Epithelial cell of prostate (primary cell): ENCODE measurements around the gene COL5A2.

Experiments
- DNase-seq: peaks from one replicate; pipeline ENCODE4 v3.0.0-alpha.2; 2011; ENCODE audit warnings: low read depth, low spot score
- H3K27ac ChIP-seq: fragments of 450-650 bp; 2 replicates; pipeline ENCODE4 v1.5.1; 2017; ENCODE audit warnings: mild to moderate bottlenecking

COL5A2 gene

DNA sequence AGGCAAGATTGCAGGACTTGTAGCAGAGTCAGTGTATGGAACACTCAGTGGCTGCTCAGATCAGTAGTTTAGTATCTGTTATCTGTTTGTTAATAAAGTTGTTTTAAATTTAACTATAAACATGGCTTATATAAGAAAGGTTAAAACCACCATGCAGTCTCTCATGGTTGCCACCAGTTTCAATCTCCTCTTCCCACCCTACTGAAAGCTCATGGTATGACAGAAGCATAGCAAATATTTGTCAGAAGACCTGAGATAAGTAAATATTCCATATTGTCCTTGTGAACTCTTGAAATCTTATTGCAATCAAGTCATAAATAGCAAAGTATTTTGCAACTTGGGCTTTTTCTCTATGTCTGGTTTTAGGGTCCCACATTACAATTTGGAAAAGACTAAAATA is 2.1 kb upstream of the COL5A2 start:
- no peak for DNase-seq
- no peak overlapping the region for H3K27ac ChIP-seq

DNA sequence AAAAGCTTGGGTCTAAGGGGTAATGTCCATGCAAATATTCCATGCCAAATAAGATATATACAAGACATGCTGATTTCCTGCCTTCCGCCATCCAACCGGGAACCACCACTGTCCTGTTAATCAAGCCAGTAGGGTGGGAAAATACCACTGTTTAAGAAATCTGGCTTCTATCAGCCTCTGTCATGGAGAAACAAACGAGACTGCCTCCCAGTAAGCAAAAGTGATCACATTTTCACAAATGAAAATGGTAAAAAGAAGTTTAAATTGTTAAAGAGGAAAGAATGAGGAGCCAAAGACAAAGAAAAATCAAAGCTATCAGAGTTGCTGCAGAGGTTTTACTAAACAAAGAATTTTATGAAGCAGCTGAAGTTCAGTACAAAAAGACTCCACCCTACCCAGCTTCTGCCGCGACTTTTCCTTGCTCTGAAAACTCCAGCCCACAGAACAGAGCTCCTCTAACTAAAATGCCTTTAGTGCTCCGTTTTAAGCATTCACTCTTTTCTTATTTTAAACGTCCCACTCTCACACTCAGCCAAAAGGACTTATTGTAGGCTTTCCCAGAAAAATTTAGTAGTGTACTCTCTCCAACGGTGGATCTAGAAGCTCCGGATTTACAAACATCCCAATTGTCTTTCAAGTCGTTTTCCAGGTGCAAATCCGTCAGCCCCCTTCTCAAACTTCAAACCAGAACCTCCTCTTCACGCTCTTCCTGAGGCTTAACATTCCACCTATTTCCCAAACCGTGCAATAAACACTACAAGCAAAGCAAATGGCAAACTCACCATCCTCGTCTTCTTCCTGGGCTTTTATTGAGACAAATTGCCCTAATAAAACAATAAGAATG is 613 bp downstream of the COL5A2 start:
- H3K27ac ChIP-seq, result no peak overlapping the region
- DNase-seq, result no peak

DNA sequence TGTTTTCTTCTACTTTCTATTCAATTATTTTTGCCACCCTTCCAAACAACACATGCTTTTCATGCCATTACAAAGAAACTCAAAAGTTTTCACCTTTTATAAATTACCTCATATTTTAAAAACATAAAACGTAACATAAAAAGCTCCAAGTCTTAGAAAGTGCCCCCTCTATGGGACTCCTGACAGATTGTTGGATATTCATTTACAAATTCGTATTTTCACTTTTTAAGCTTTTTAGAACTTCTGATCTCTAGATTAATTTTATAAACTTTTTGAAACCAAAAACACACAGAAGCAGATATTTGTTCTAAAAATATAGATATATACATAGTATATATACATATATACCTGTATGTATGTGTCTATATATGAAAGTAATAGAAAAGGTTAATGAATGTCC is 1.5 kb downstream of the COL5A2 start:
- H3K27ac ChIP-seq, result no peak overlapping the region

DNA sequence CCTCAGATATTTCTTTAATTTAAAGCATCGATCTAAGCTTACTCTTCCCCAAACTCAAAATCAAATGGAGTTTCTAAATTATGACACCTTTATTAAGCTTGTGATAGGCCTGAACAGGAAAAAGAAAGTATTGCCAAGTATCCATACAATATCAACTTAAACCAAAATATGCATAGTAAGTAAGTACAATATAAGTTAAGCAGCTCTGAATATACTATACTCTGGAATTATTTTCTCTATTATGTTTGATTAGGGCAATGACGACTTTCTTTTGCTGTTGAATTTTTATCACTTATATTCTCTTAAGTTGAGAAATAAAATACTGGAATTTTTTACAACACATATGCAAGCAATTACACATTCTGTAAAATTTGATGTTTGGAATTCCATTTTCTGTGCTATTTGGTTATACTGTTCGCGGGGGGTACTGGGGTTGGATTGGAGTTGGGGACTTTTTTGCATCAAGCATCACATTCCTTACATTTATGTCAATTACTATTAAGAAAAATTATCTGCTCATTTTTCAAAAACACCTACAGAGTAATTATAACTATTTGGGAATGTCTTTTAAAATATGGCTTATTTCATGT is 2.2 kb downstream of the COL5A2 start:
- no peak overlapping the region for H3K27ac ChIP-seq
- no peak for DNase-seq

More for the DNA sequence above, 1.5 kb downstream of the COL5A2 start:
- no peak for DNase-seq

DNA sequence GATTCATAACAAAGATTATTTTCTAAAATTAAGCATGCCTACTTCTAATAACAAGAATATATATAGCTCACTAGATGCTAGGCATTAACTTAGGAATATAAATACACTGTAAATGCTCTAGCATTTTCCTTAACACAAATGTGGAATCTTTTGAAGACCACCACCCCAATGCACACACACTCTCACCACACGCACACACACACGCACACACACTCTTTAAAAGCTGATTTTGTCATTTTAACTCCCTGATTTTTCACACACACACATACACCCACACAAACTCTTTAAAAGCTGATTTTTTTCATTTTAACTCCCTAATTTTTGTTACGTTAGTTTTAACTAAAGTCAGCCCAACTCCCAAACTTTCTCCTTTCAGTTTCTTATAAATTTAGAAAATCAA is 3.0 kb downstream of the COL5A2 start:
- DNase-seq, result no peak
- no peak overlapping the region for H3K27ac ChIP-seq

DNA sequence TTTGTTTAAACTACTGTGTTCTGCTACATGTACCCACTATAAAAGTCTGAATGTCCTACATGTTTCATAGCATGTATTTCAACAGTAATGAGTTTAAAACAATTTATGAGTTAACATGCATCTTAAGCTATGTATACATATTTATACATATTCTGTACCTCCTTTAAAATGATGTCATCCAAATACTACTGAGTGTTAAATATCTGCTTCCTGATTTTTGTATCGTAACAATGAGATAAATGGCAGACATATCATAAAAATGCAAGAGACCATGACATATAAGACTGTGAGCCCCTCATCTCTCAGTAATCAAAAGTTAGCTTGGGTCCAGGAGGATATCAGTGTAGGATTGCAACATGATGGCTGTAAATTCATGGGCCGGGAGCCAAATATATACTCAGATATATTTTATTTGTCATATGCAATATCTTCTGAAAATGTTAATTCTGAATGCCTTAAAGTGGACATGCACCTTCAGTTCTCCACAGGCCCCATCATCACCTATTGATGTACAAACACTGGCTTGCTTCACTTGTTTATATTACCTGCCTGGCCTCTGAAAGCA is 3.6 kb downstream of the COL5A2 start:
- H3K27ac ChIP-seq, result no peak overlapping the region
- DNase-seq, result no peak

DNA sequence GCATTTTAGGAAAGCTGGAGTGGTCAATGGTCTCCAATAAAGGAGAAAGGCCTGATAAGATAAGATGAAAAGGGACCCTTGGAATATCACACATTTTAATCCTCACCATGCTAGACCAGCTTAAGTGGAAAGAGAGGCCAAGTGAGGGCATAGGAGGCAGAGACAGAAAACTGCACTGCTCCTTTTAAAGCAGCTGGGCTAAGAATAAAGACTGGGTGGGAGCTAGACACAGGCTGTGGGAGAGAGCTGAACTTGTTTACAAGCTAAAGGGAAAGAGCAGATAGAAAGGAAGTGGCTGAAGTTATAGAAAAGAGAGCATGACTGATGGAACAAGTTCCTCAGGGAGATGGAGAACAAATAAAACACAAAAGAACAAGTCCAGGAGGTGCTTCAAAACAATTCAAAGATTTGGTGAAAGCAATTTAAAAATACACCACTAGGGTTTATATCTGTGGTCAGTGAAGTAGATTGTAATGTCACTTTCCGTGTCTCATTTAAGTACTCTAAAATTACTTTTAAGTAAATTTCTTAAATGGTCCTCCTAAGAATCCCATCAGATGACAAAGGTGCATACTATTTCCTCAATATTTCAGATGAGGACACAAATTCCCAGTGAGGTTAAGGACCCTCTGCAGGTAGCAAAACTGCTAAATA is 7.5 kb downstream of the COL5A2 start:
- no peak overlapping the region for H3K27ac ChIP-seq
- no peak for DNase-seq

DNA sequence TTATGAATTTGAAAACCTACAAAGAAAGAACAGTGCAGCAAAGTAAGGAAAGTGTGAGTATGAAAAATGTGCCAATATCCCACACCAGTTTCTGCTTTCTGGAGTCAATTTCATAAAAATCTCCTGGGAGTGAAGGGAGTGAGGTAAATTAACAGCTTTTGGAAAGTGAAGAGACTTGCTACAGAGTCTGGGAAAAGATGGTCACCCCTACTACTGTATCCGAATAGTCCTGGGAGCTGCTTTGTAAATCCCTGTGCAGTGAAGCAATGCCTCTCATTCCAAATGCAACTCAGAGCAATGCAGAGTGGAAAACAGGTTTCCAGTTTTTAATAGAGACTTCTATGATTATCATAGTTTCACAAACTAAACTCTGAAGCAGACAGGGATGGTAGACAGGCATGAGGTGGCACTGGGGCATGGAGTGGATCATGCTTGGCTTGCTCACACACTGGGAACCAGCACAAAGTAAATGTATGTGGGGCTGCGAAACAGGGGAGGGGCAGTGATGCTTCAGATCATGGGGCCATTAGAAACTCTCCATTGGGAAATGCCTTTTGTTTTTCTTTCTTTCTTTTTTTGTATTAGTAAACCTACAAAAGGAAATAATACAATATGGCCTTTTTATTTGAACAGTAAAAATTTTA is 10.6 kb downstream of the COL5A2 start:
- H3K27ac ChIP-seq, result no peak overlapping the region
- DNase-seq, result no peak

DNA sequence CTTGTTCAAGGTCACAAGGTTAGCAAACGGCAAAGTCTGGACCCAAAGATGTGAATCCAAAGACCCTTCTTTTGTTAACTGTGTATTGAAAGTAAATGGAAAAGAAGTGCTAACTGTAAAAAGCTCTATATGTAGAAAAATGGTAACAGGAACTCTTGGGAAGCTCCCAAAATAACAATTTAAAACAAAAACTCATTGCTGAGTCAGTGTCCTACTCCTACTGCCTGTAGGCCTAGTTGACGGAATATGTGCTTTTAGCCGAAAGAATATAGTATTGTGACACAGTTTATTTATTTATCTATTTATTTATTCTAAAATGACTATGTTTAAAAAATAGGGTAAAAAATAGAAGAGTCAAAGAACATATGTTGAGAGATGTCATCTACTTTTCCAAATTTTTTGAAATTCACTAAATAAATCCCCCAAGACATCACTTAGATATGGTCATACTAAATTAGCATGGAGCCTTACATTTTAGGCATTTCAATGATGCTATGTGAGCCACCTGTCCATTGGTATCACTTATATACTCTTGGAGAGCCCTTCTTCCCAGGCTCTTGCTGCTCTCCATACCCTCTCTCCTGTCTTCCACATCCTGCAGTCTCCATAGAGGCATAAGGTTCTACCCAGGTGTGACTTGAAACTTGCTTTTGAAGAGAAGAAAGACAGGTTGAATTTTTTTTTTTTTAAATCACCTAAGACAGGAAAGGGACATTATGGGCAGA is 13.7 kb downstream of the COL5A2 start:
- DNase-seq, result no peak
- no peak overlapping the region for H3K27ac ChIP-seq

DNA sequence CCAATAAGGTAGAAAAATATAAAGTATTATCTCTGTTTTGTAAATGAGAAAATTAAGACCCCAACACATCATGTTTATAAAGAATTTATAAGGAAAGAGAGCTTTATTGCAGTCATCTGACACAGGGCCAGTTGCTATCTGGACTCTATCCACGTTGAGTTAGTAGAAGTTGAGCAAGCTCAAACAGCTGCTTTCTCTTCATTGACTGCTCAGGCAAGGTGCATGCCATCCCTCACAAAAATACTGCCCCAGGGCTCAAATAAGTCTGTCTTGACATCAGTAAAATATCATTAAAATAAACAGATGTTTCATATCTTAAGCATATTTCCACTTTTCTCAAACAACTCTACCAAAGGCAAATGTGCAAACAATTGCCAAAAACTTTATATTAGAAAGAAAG is 14.8 kb downstream of the COL5A2 start:
- H3K27ac ChIP-seq, result no peak overlapping the region

DNA sequence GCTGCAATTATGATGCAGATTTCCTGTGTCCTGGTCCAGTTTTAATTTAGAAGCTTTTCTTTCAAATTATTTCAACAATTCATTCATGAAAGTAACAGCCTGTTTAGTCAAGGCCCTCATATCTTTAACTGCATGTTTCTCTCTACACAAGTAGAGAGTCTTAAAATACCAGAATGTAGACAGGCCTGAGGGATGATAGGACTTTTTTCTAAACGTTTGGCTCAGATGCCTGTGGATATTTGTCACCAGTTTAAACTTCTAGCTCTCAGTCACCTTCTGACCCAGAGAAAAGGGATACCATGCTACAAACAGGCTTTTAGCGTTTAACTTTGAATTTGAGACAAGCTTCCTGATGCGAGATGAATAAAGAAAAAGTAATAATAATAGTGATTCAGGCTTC is 15.7 kb downstream of the COL5A2 start:
- no peak overlapping the region for H3K27ac ChIP-seq
- DNase-seq, result no peak

More for the DNA sequence above, 14.8 kb downstream of the COL5A2 start:
- DNase-seq, result no peak

DNA sequence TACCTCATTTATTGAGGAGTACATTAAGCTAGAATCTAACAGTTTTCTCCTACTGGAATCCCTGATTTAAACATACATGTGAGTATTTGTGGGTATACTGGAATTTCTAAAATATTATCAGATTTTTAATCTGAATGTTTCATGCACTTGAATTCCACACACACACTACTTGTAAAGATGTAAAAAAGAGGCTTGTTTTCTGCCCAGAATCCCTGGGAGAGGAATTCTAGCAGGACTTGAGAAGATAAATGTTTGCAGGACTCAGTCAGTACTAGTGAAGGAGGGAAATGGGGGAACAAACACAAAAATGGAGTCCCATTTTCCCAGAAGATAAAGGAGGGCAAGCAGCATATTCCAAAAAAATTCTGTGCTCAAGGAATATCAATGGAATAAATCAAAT is 17.0 kb downstream of the COL5A2 start:
- no peak overlapping the region for H3K27ac ChIP-seq

DNA sequence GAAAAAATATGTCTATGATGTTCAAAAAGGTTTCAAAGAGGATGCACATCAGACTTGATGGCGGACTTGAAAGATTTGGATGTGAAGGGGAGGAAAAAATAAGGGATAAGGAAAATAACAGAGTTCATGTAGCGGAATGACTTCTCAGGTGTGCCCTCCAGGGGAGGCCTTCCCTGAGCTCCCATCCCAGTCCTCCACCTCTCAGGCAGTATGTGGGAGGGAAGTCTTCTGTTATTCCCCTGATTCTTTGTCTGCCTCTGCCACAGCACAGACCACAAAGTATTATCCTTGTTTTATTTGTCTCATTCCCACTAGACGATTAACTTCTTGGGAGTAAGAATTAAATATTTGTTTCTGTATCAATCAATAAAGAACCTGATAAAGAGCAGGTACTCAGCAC is 17.7 kb downstream of the COL5A2 start:
- no peak for DNase-seq

More for the DNA sequence above, 17.0 kb downstream of the COL5A2 start:
- DNase-seq, result no peak

DNA sequence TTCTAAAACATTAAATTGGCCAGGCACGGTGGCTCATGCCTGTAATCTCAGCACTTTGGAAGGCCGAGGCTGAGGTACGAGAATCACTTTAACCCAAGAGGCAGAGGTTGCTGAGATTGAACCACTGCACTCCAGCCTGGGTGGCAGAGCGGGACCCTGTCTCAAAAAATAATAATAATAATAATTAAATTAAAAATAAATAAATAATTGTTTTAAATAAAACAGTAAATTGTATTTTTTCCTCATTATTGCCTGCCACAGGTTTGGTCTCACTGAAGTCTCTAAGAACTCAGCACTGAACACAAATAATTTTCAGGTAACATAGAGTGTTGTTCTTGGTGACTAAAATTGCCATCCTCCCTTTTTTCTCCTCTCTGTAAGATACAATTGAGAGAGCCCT is 19.8 kb downstream of the COL5A2 start:
- DNase-seq, result no peak

More for the DNA sequence above, 17.7 kb downstream of the COL5A2 start:
- H3K27ac ChIP-seq, result no peak overlapping the region

DNA sequence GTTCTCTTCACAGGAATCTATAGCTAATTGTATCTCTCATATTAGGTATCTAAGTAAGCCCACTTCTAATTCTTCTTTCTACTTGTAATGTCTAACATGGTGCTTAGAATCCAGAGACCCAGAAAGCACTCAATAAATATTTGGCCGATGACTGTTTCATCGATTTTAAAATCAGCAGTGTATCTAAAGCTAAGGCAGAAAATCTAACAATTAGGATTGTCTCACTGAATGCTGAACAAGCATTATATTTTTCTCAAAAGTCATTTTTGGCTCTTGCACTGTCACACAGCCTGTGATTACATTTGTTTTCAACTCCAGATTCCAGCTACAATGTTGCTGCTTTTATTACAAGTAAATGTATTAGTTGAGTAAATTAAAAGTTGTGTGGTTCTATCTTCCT is 20.3 kb downstream of the COL5A2 start:
- DNase-seq, result no peak

More for the DNA sequence above, 19.8 kb downstream of the COL5A2 start:
- H3K27ac ChIP-seq, result no peak overlapping the region

DNA sequence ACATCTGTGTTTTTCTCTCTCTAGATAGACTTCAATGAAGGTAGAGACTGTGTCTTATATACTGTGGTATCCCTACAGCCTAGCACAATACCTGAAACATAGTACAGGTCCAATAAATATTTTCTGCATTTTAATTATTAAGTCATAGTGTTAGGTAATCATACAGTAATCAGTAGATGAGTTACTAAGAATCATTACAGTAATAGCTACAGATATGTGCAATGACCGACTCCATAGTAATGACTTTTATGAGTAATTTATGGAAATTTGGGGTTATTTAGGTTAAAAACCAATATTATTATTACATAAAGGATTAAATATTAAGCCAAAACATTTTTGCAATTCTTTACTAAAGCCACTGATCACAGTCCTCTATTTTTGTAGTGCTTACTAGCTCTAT is 21.6 kb downstream of the COL5A2 start:
- no peak for DNase-seq
- H3K27ac ChIP-seq, result no peak overlapping the region

More for the DNA sequence above, 20.3 kb downstream of the COL5A2 start:
- H3K27ac ChIP-seq, result no peak overlapping the region

DNA sequence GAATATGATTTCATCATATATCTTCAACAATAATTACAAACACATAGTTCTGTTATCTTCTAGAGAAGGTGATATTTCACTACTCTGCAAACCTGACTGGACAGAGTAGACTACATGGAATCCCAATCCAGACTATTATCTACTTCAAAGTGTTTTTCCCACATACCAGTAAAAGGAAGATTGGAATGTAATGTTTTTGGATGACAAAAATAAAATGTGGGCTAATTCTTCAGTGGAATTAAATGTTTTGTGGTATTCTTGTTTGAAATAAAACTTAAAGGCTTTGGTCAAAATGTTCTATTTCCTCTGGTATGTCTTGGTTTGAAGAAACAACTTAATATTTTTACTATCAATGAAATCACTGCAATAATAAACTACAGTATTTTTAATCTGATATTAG is 22.1 kb downstream of the COL5A2 start:
- no peak overlapping the region for H3K27ac ChIP-seq
- no peak for DNase-seq

DNA sequence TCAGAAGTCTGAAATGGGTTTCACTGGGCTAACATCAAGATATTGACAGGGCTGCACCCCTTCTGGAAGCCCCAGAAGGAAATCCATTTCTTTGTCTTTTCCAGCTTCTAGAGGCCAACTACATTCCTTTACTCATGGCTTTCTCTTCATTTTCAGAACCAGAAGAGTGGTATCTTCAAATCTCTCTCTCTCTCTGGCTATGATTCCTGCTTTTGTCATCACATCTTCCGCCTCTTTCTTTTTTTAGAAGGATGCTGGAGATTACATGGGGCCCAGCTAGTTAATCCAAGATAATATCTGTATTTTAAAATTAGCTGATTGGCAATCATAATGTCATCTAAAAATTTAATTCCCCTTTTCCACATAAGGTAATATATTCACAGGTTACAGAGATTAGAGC is 23.8 kb downstream of the COL5A2 start:
- no peak for DNase-seq
- H3K27ac ChIP-seq, result no peak overlapping the region

DNA sequence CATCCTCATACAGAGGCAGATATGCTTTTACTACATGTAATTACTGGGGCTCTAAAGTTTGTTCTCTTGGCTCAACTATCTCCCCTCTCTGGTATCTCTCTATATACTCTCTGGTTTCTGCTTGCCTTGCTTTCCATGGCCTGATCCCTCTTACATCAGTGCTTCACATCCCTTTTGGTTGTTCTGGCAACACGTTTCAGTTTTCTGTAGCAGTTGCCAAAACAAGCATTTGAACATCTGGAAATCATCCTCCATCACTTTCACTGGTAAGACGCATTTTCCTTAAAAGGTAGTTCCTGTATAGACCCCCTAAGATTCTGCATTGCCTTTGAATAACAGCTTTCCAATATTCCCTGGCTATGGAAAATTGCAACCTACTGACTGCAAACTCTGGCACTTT is 25.9 kb downstream of the COL5A2 start:
- no peak overlapping the region for H3K27ac ChIP-seq
- DNase-seq, result no peak

DNA sequence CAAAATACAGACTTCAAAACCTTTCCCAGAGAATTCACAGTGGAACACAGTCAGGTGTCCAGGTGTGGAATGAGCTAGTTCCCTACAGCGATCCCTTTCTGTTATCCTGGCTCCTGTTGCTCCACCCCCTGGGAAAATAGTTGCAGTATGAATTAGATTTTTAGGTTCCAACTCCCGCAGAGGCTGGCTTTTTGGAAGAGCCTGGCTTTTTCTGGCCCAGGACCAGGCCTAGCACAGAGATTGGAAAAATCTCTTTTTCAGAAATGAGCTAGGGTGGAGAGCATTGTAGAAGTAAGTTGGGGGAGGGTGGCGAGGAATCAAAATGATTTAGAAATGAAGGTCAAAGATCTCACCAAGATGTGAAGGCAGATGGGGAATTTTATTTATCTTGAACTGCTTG is 27.1 kb downstream of the COL5A2 start:
- no peak overlapping the region for H3K27ac ChIP-seq
- DNase-seq, result no peak
